GM12878 (cell line): ENCODE data around the gene CRISP2. TPM values are rescaled to one million over a fixed set of nuclear protein-coding genes. Genes with fewer than 3 reads are reported as not detected.

Experiments used
- ATAC-seq: fragments of 200-7000 bp; cut with Tn5 transposase; 3 replicates; pipeline ENCODE4 v1.9.1; 2020; ENCODE audit warnings: mild to moderate bottlenecking, moderate library complexity
- BruUV-seq: library from RNA; stranded (reverse); fragments of 400-500 nt; replicated peaks from 2 replicates; lab custom pipeline; 2021; lab: Mats Ljungman, UMichigan
- CTCF ChIA-PET: fragments of 300-600 bp; sonication (Branson Sonifier 250); formaldehyde crosslinking; extraction: SDS; loops from one replicate; lab custom pipeline; 2021; ENCODE audit warnings: inconsistent platforms; lab: Yijun Ruan, JAX
- POLR2A ChIA-PET: fragments of 350-600 bp; formaldehyde crosslinking; extraction: SDS; loops from one replicate; lab custom pipeline; 2021; ENCODE audit warnings: inconsistent platforms; lab: Charles Lee
- RAD21 ChIA-PET: fragments of 300-600 bp; sonication (Branson Sonifier 250); formaldehyde crosslinking; loops from one replicate; lab custom pipeline; 2023; ENCODE audit warnings: antibody characterized with exemption; ENCODE audit not compliant: unreplicated experiment; lab: Charles Lee
- SMC1A ChIA-PET: fragments of 300-600 bp; sonication (Branson Sonifier 250); formaldehyde crosslinking; loops from one replicate; lab custom pipeline; 2023; ENCODE audit not compliant: unreplicated experiment, uncharacterized antibody; lab: Charles Lee
- DNase-seq: peaks from one replicate; pipeline ENCODE4 v3.0.0-alpha.2; 2011; ENCODE audit warnings: low read depth, low spot score
- FAIRE-seq: peaks from 3 replicates; lab custom pipeline; 2011; peaks lifted over from hg19 to GRCh38; lab: Jason Lieb, UNC
- H2AFZ ChIP-seq: 2 replicates; pipeline ENCODE4 v1.6.0; 2011; ENCODE audit warnings: low read depth, low read length, control low read depth; ENCODE audit not compliant: control insufficient read depth
- H3K27ac ChIP-seq: 2 replicates; pipeline ENCODE4 v1.5.1; 2011; ENCODE audit warnings: control low read depth; ENCODE audit not compliant: control insufficient read depth, insufficient read depth
- H3K27me3 ChIP-seq, 2 experiments: replicated peaks in 1 of 2; 2 replicates each; pipeline versions ENCODE4 v1.6.0 to v1.6.1; 2011; ENCODE audit warnings: low read length in 1 of 2; ENCODE audit not compliant: control insufficient read depth in 2 of 2, insufficient read depth in 2 of 2
- H3K36me3 ChIP-seq, 2 experiments: 2 replicates each; pipeline ENCODE4 v1.5.1; 2011; ENCODE audit warnings: low read length in 1 of 2; ENCODE audit not compliant: control insufficient read depth in 2 of 2, insufficient read depth in 2 of 2
- H3K4me1 ChIP-seq: 2 replicates; pipeline ENCODE4 v1.6.1; 2011; ENCODE audit warnings: mild to moderate bottlenecking, low read length, moderate library complexity, mixed read lengths; ENCODE audit not compliant: control insufficient read depth, insufficient read depth
- H3K4me2 ChIP-seq: 2 replicates; pipeline ENCODE4 v1.6.0; 2011; ENCODE audit warnings: control low read depth; ENCODE audit not compliant: control insufficient read depth, insufficient read depth
- H3K4me3 ChIP-seq: fragments of 200-600 bp; sonication (generic); 2 replicates; pipeline ENCODE4 v1.5.1; 2016
- H3K79me2 ChIP-seq: 2 replicates; pipeline ENCODE4 v1.6.0; 2011; ENCODE audit warnings: low read length; ENCODE audit not compliant: control insufficient read depth, insufficient read depth
- H3K9ac ChIP-seq: 2 replicates; pipeline ENCODE4 v1.8.0; 2011; ENCODE audit warnings: low read length, control low read depth, mixed read lengths; ENCODE audit not compliant: control insufficient read depth, insufficient read depth
- H3K9me3 ChIP-seq: replicated peaks from 3 replicates; pipeline ENCODE4 v1.5.1; 2011; ENCODE audit warnings: mild to moderate bottlenecking, low read length; ENCODE audit not compliant: control insufficient read depth, insufficient read depth
- H4K20me1 ChIP-seq: 2 replicates; pipeline ENCODE4 v1.6.0; 2011; ENCODE audit not compliant: control insufficient read depth, insufficient read depth
- BHLHE40 ChIP-seq, 2 experiments: fragments of 450-650 bp in 1 of 2; IDR thresholded peaks; 2 replicates each; pipeline ENCODE4 v1.6.1; 2011 to 2017; ENCODE audit warnings: low read depth in 2 of 2, borderline replicate concordance in 1 of 2, improper control_type of control experiment in 1 of 2, low read length in 1 of 2, mild to moderate bottlenecking in 1 of 2
- CBFB ChIP-seq: IDR thresholded peaks from 2 replicates; pipeline ENCODE4 v1.6.1; 2016; ENCODE audit warnings: antibody characterized with exemption, low read depth
- CEBPB ChIP-seq, 2 experiments: fragments of 150-350 bp in 1 of 2; IDR thresholded peaks; 2 replicates each; pipeline ENCODE4 v1.6.1; 2012 to 2014; ENCODE audit warnings: low read depth in 2 of 2, low read length in 2 of 2, borderline replicate concordance in 1 of 2, inconsistent platforms in 1 of 2
- CHD2 ChIP-seq: IDR thresholded peaks from 2 replicates; pipeline ENCODE4 v1.6.1; 2011; ENCODE audit warnings: low read depth, low read length, improper control_type of control experiment, borderline replicate concordance
- EED ChIP-seq: sonication (generic); IDR thresholded peaks from 2 replicates; pipeline ENCODE4 v1.6.1; 2016; ENCODE audit warnings: antibody characterized with exemption, low read depth
- ESRRA ChIP-seq: IDR thresholded peaks from 2 replicates; pipeline ENCODE4 v1.6.1; 2012; ENCODE audit warnings: mild to moderate bottlenecking, low read length, improper control_type of control experiment
- FOXK2 ChIP-seq: fragments of 450-650 bp; IDR thresholded peaks from 2 replicates; pipeline ENCODE4 v1.6.1; 2017; ENCODE audit warnings: mild to moderate bottlenecking, moderate library complexity
- HDAC6 ChIP-seq: fragments of 200-600 bp; sonication (generic); IDR thresholded peaks from one replicate; pipeline ENCODE4 v1.8.0; 2017; ENCODE audit warnings: antibody characterized with exemption; ENCODE audit not compliant: unreplicated experiment
- KAT2A ChIP-seq: conservative IDR thresholded peaks from 2 replicates; pipeline ENCODE4 v1.6.1; 2011; ENCODE audit warnings: low read depth, low read length; ENCODE audit not compliant: control insufficient read depth
- NFIC ChIP-seq: IDR thresholded peaks from 2 replicates; pipeline ENCODE4 v1.6.1; 2012; ENCODE audit warnings: low read depth, mild to moderate bottlenecking, inconsistent platforms, low read length, moderate library complexity
- NFXL1 ChIP-seq: fragments of 450-650 bp; IDR thresholded peaks from 2 replicates; pipeline ENCODE4 v1.6.1; 2017; ENCODE audit warnings: antibody characterized with exemption, mild to moderate bottlenecking, borderline replicate concordance
- NR2C2 ChIP-seq: IDR thresholded peaks from 2 replicates; pipeline ENCODE4 v1.6.1; 2011; ENCODE audit warnings: borderline replicate concordance, low read depth; ENCODE audit not compliant: control insufficient read depth, insufficient read length
- PAX5 ChIP-seq: IDR thresholded peaks from 2 replicates; pipeline ENCODE4 v1.6.1; 2011; ENCODE audit warnings: low read depth, low read length, borderline replicate concordance
- SMARCA5 ChIP-seq: fragments of 450-650 bp; IDR thresholded peaks from 2 replicates; pipeline ENCODE4 v1.6.1; 2017; ENCODE audit warnings: mild to moderate bottlenecking
- STAT1 ChIP-seq: fragments of 450-650 bp; conservative IDR thresholded peaks from 2 replicates; pipeline ENCODE4 v1.6.1; 2014; ENCODE audit warnings: antibody characterized with exemption, mild to moderate bottlenecking
- STAT3 ChIP-seq: IDR thresholded peaks from 2 replicates; pipeline ENCODE4 v1.6.1; 2011; ENCODE audit warnings: low read depth, low read length, improper control_type of control experiment
- WGBS: methylation state at CpG from one replicate; pipeline ENCODE4 v1.1.6; 2016; ENCODE audit warnings: low lambda C conversion rate; ENCODE audit not compliant: insufficient replicate concordance, insufficient coverage; ENCODE audit errors: missing lambda C conversion rate; 5-methylcytosine and 5-hydroxymethylcytosine counted together
- in situ Hi-C: fragments of 300-500 bp; cut with MboI; formaldehyde crosslinking; loops from 9 replicates; pipeline ENCODE4 v1.14.3; 2018; ENCODE audit warnings: mixed read lengths
- intact Hi-C: fragments of 100-400 bp; cut with micrococcal nuclease; formaldehyde crosslinking; loops from one replicate; pipeline ENCODE4 v1.14.2; 2022; ENCODE audit not compliant: unreplicated experiment
- polyA plus RNA-seq, 11 experiments: library from polyadenylated mRNA; depleted of rRNA in 4 of 11; unstranded in 6 of 11; stranded (reverse) in 5 of 11; fragments of >200 nt; fragmentation: Nextera tagmentation in 4 of 11; fragmentation: Illumina TruSeq in 1 of 11; extraction: Ambion mirVana in 4 of 11; extraction: Trizol in 1 of 11; gene quantifications; 1 replicate in 1 of 11; 2 replicates in 10 of 11; pipeline versions ENCODE4 v1.2.1 to v1.2.3, GENCODE V29; 2011 to 2016; ENCODE audit warnings: inconsistent platforms in 2 of 11, missing spikeins in 2 of 11, low read depth in 1 of 11
- total RNA-seq, 4 experiments: library from RNA; depleted of rRNA in 3 of 4; stranded (reverse); fragments of >200 nt in 3 of 4; fragmentation: Illumina TruSeq in 1 of 4; extraction: Trizol in 1 of 4; gene quantifications; 2 replicates each; pipeline versions ENCODE4 v1.2.1 to v1.2.3, GENCODE V29; 2013 to 2021
- TF ChIP-seq, protein P1 (sequence below): fragments of 450-650 bp; IDR thresholded peaks from 2 replicates; pipeline ENCODE4 v1.6.1; 2017; ENCODE audit warnings: mild to moderate bottlenecking
- TF ChIP-seq, protein P2 (sequence below): fragments of 450-650 bp; IDR thresholded peaks from 2 replicates; pipeline ENCODE4 v1.6.1; 2017; ENCODE audit warnings: antibody characterized with exemption, mild to moderate bottlenecking, moderate library complexity

CRISP2 gene
- total and polyA plus RNA-seq, 10 of the 15 experiments (the other 5 are each of a cell fraction or from before 2014, with no cell fraction given): not detected

DNA sequence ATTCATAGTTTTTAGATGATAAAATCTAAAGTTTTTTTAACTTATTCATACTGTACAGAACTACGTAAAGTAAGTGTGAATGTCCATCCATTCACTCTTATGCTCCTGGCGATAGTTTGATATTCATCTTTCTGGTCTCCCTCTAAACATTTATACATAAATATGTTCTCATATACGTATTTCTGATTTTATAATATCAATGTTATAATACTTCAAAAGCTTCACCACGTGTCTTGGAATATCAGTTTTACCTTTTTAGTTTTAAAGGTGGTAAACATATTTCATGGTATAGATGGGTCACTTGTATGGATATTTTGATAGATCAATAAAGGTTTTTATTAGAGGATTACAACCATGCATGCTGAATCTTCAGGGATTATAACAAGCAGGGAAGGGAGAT lies 66.4 kb downstream of the CRISP2 start:
- SMC1A ChIA-PET: no interaction called here
- Histone ChIP-seq H3K9ac (no peak overlapping the region), H2AFZ (no peak overlapping the region), H3K27me3 (no peaks in the 10 kb centered on the region), H3K4me1 (no peaks in the 10 kb centered on the region), H3K9me3 (no peaks in the 10 kb centered on the region), H3K27ac (no peak overlapping the region), H3K4me3 (no peak overlapping the region), H3K79me2 (no peaks in the 10 kb centered on the region), H4K20me1 (no peaks in the 10 kb centered on the region), H3K4me2 (no peak overlapping the region), H3K36me3 (no peaks in the 10 kb centered on the region)
- POLR2A ChIA-PET: no interaction called here
- DNase-seq (no peak), FAIRE-seq (no peak), ATAC-seq (no peak)
- CTCF ChIA-PET: no interaction called here
- intact Hi-C loops (no loop called here), in situ Hi-C loops (no loop called here)
- BruUV-seq: no TSS peak
- WGBS: 28% methylated on average over 4 of the region's 4 CpGs
- RAD21 ChIA-PET: no interaction called here
- TF ChIP-seq CHD2: no peak
- no peak for TF ChIP-seq KAT2A
- TF ChIP-seq, protein P1, sequence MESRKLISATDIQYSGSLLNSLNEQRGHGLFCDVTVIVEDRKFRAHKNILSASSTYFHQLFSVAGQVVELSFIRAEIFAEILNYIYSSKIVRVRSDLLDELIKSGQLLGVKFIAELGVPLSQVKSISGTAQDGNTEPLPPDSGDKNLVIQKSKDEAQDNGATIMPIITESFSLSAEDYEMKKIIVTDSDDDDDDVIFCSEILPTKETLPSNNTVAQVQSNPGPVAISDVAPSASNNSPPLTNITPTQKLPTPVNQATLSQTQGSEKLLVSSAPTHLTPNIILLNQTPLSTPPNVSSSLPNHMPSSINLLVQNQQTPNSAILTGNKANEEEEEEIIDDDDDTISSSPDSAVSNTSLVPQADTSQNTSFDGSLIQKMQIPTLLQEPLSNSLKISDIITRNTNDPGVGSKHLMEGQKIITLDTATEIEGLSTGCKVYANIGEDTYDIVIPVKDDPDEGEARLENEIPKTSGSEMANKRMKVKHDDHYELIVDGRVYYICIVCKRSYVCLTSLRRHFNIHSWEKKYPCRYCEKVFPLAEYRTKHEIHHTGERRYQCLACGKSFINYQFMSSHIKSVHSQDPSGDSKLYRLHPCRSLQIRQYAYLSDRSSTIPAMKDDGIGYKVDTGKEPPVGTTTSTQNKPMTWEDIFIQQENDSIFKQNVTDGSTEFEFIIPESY: no peak
- no peak for TF ChIP-seq SMARCA5
- TF ChIP-seq EED: no peak
- no peak for TF ChIP-seq STAT1
- no peak for TF ChIP-seq PAX5
- no peak for TF ChIP-seq ESRRA
- TF ChIP-seq FOXK2: no peak
- no peak for TF ChIP-seq NR2C2
- no peak for TF ChIP-seq HDAC6
- no peak for TF ChIP-seq STAT3
- TF ChIP-seq CBFB: no peak
- no peak for TF ChIP-seq CEBPB (IDR thresholded peaks at IDR 0.05; ENCODE audit: borderline replicate concordance in 1 of 2, low read depth in 2 of 2, low read length in 2 of 2)
- no peak for TF ChIP-seq BHLHE40 (IDR thresholded peaks at IDR 0.05; ENCODE audit: borderline replicate concordance in 1 of 2, low read depth in 2 of 2, low read length in 1 of 2)
- TF ChIP-seq NFIC: no peak
- no peak for TF ChIP-seq NFXL1
- TF ChIP-seq, protein P2, sequence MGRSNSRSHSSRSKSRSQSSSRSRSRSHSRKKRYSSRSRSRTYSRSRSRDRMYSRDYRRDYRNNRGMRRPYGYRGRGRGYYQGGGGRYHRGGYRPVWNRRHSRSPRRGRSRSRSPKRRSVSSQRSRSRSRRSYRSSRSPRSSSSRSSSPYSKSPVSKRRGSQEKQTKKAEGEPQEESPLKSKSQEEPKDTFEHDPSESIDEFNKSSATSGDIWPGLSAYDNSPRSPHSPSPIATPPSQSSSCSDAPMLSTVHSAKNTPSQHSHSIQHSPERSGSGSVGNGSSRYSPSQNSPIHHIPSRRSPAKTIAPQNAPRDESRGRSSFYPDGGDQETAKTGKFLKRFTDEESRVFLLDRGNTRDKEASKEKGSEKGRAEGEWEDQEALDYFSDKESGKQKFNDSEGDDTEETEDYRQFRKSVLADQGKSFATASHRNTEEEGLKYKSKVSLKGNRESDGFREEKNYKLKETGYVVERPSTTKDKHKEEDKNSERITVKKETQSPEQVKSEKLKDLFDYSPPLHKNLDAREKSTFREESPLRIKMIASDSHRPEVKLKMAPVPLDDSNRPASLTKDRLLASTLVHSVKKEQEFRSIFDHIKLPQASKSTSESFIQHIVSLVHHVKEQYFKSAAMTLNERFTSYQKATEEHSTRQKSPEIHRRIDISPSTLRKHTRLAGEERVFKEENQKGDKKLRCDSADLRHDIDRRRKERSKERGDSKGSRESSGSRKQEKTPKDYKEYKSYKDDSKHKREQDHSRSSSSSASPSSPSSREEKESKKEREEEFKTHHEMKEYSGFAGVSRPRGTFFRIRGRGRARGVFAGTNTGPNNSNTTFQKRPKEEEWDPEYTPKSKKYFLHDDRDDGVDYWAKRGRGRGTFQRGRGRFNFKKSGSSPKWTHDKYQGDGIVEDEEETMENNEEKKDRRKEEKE: no peak
